Activated CD8-positive, alpha-beta memory T cell treated with anti-CD3 and anti-CD28 coated beads, Interleukin-2, amount 50 U/mL, for 1 hour (primary cell): ENCODE results near the gene ANKS3.

ENCODE experiments used
- DNase-seq: peaks from one replicate; pipeline ENCODE4 v3.0.0-alpha.2; 2020; ENCODE audit errors: extremely low read depth

Gene ANKS3

GRCh38 chr16:4724661-4725270 is 9.3 kb downstream of the ANKS3 start:
- no peak for DNase-seq

GRCh38 chr16:4723071-4723767 is 10.9 kb downstream of the ANKS3 start:
- no peak for DNase-seq

GRCh38 chr16:4718466-4718865 is 15.6 kb downstream of the ANKS3 start:
- no peak for DNase-seq

- DNase-seq, result no peak
These were observed 19.1 kb downstream of the ANKS3 start for GRCh38 chr16:4714996-4715395.

GRCh38 chr16:4713663-4714501 is 20.2 kb downstream of the ANKS3 start:
- DNase-seq, result no peak

- DNase-seq, result no peak
These were observed 24.6 kb downstream of the ANKS3 start for GRCh38 chr16:4709481-4709880.

- no peak for DNase-seq
These were observed 27.2 kb downstream of the ANKS3 start for GRCh38 chr16:4706871-4707270.

GRCh38 chr16:4704913-4705312 is 29.2 kb downstream of the ANKS3 start:
- DNase-seq, result no peak

- no peak for DNase-seq
These were observed 29.6 kb downstream of the ANKS3 start for GRCh38 chr16:4704491-4704890.

GRCh38 chr16:4703906-4704305 is 30.2 kb downstream of the ANKS3 start:
- DNase-seq, result no peak

- no peak for DNase-seq
These were observed 31.6 kb downstream of the ANKS3 start for GRCh38 chr16:4702466-4702808.

GRCh38 chr16:4701791-4702465 is 32.1 kb downstream of the ANKS3 start:
- DNase-seq, result no peak

GRCh38 chr16:4700997-4701743 is 32.9 kb downstream of the ANKS3 start:
- no peak for DNase-seq

GRCh38 chr16:4700380-4700996 is 33.6 kb downstream of the ANKS3 start:
- DNase-seq, result peak; percentile 20

- DNase-seq, result no peak
These were observed 35.0 kb downstream of the ANKS3 start for GRCh38 chr16:4699046-4699556.

GRCh38 chr16:4698321-4699045 is 35.6 kb downstream of the ANKS3 start:
- no peak for DNase-seq

- no peak for DNase-seq
These were observed 36.2 kb downstream of the ANKS3 start for GRCh38 chr16:4697848-4698291.

- no peak for DNase-seq
These were observed 36.9 kb downstream of the ANKS3 start for GRCh38 chr16:4696905-4697847.
